Activated T-helper 17 cell treated with anti-CD3 and anti-CD28 coated beads, Interleukin-2, amount 50 U/mL, for 72 hours (primary cell): Measurements from ENCODE around the gene ST7. TPM values are rescaled to one million over a fixed set of nuclear protein-coding genes. Genes with fewer than 3 reads are reported as not detected.
"Not testable (repeated sequence)": the region's sequence is repeated elsewhere in the genome, so short reads cannot be mapped to it uniquely, and the experiment has no call there.

Experiments used
- ATAC-seq: fragments of 150-1000 bp; cut with Tn5 transposase; replicated peaks from 2 replicates; pipeline ENCODE4 v1.10.0; 2021; ENCODE audit warnings: mild to moderate bottlenecking, moderate library complexity
- H3K27ac Mint-ChIP-seq: one replicate; pipeline ENCODE4 v1.8.0; 2022; ENCODE audit warnings: mixed read lengths
- H3K27me3 Mint-ChIP-seq: one replicate; pipeline ENCODE4 v1.8.0; 2022; ENCODE audit warnings: mixed read lengths
- H3K36me3 Mint-ChIP-seq: one replicate; pipeline ENCODE4 v1.8.0; 2022; ENCODE audit warnings: low read depth, mild to moderate bottlenecking, mixed read lengths
- H3K4me1 Mint-ChIP-seq: one replicate; pipeline ENCODE4 v1.8.0; 2022; ENCODE audit warnings: mixed read lengths
- H3K4me3 Mint-ChIP-seq: one replicate; pipeline ENCODE4 v1.8.0; 2022; ENCODE audit warnings: mild to moderate bottlenecking, mixed read lengths
- H3K9me3 Mint-ChIP-seq: one replicate; pipeline ENCODE4 v1.8.0; 2022; ENCODE audit warnings: mixed read lengths
- total RNA-seq, 2 donors: library from RNA; stranded (reverse); gene quantifications; one replicate each; pipeline ENCODE4 v1.2.3, GENCODE V29; 2022

The ST7 gene
- total RNA-seq, 2 donors from 2014 or later, result 12.5 to 14.4 TPM

- Mint-ChIP-seq H3K36me3 (peaks cover 10% of the 10 kb centered on the region), H3K4me3 (no peak overlapping the region), H3K27me3 (no peaks in the 10 kb centered on the region), H3K27ac (no peak overlapping the region), H3K4me1 (peaks cover 25% of the 10 kb centered on the region), H3K9me3 (no peaks in the 10 kb centered on the region)
- no peak for ATAC-seq
These were observed 4.6 kb downstream of the ST7 start for GRCh38 chr7:116957874-116958273.

GRCh38 chr7:116961966-116962673 lies 8.8 kb downstream of the ST7 start:
- H3K27ac Mint-ChIP-seq, H3K36me3 Mint-ChIP-seq, H3K9me3 Mint-ChIP-seq, H3K4me3 Mint-ChIP-seq, ATAC-seq, H3K27me3 Mint-ChIP-seq: not testable (repeated sequence)
- H3K4me1 Mint-ChIP-seq, result peaks cover 11% of the 10 kb centered on the region

GRCh38 chr7:116963234-116963633 lies 9.9 kb downstream of the ST7 start:
- Mint-ChIP-seq H3K36me3 (no peaks in the 10 kb centered on the region), H3K9me3 (no peaks in the 10 kb centered on the region), H3K4me1 (peaks cover 11% of the 10 kb centered on the region), H3K27me3 (peaks cover under 1% of the 10 kb centered on the region), H3K27ac (no peak overlapping the region), H3K4me3 (no peak overlapping the region)
- no peak for ATAC-seq

DNA sequence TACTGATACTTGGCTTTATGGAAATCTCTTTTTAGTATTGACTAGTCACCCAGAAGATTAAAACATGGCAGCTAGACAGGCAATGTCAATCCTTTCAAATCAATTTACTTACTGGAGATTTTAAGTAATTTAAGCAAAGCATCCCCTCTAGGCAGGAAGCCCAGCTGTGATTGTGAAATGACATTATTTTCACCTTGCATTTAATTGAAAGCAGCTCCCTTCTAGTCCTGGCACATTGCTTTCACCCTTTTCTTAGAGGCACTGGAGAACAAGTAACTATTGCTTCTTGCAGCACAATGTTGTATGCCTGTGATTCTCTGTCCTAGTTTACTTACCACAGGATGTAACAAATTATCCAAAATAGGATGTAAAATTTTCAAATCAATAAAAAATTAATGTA lies 13.3 kb downstream of the ST7 start:
- Mint-ChIP-seq H3K36me3 (no peaks in the 10 kb centered on the region), H3K27me3 (peaks cover 5% of the 10 kb centered on the region), H3K4me3 (no peak overlapping the region), H3K27ac (no peak overlapping the region), H3K4me1 (peaks cover 17% of the 10 kb centered on the region), H3K9me3 (no peaks in the 10 kb centered on the region)
- no peak for ATAC-seq

DNA sequence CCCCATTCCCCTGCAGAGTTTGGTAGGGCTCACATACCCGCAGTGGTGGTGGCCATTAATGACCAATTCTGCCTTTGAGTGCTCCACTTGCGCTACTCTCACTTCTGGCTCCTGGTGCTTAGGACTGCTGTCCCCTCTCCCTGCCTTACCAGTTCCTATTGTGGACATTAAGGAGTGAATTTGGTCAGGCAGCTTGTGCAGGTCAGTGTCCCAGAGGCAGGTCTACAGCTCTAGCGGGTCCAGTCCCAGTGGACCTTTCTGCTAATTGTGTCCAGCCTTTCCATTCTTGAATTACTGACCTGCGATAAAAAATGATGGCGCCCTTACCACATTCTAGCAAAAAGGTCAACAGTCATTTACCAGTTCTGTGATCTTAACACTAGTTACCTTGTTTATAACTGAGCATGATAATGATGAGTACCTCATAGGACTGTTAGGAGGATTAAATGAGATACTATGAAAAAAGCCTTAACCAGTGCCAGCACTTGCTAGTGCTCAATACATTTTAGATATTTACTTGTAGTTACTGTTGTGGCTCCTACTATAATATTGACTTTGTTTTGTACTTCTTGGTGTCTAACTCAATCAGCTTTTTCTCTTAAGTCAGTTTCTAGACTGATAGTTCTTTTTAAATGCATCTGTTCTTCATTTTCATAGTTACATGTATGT lies 14.1 kb downstream of the ST7 start:
- Mint-ChIP-seq H3K9me3 (no peaks in the 10 kb centered on the region), H3K27me3 (peaks cover 5% of the 10 kb centered on the region), H3K4me1 (peaks cover 12% of the 10 kb centered on the region), H3K36me3 (no peaks in the 10 kb centered on the region), H3K27ac (no peak overlapping the region), H3K4me3 (no peak overlapping the region)
- ATAC-seq, result no peak

DNA sequence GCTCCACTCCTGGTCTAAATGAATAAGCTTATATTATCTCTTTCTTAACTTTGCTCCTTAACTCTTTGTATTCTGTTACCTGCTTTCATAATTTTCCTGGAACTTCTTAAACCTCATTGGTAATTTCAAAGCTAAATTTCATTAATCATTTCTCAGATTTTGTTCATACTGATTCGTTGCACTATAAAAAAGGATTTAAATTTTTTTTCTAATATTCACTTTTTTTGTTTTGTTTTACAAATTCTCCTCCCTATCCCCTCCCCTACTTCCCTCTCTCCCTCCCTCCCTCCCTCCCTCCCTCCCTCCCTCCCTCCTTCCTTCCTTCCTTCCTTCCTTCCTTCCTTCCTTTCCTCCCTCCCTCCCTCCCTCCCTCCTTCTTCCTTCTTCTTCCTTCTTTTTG lies 14.7 kb downstream of the ST7 start:
- H3K27ac Mint-ChIP-seq, result no peak overlapping the region
- no peaks in the 10 kb centered on the region for H3K36me3 Mint-ChIP-seq
- H3K27me3 Mint-ChIP-seq, result peaks cover 5% of the 10 kb centered on the region
- no peak for ATAC-seq
- H3K9me3 Mint-ChIP-seq, result no peaks in the 10 kb centered on the region
- H3K4me3 Mint-ChIP-seq, result no peak overlapping the region
- H3K4me1 Mint-ChIP-seq, result peaks cover 12% of the 10 kb centered on the region

DNA sequence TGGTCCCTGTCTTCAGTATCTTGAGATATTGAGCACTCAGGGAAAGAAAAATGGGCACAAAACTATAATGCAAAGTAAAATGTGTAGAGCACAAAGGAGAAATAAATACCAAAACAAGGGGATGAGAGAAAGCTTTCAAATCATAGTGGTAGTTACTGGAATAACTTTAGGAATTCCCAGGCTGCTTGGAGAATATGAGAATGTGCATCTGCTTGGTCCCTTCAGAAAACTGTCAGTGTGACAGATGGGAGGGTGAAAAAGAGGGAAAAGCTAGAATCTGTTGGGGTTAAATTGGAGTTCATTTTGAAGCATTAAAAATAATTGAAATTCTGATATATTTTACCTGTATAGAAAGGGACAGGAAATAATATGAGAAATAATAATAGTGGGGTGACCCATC lies 15.3 kb downstream of the ST7 start:
- Mint-ChIP-seq H3K4me3 (no peak overlapping the region), H3K4me1 (peaks cover 12% of the 10 kb centered on the region), H3K9me3 (no peaks in the 10 kb centered on the region), H3K36me3 (no peaks in the 10 kb centered on the region), H3K27me3 (peaks cover 5% of the 10 kb centered on the region), H3K27ac (no peak overlapping the region)
- no peak for ATAC-seq

DNA sequence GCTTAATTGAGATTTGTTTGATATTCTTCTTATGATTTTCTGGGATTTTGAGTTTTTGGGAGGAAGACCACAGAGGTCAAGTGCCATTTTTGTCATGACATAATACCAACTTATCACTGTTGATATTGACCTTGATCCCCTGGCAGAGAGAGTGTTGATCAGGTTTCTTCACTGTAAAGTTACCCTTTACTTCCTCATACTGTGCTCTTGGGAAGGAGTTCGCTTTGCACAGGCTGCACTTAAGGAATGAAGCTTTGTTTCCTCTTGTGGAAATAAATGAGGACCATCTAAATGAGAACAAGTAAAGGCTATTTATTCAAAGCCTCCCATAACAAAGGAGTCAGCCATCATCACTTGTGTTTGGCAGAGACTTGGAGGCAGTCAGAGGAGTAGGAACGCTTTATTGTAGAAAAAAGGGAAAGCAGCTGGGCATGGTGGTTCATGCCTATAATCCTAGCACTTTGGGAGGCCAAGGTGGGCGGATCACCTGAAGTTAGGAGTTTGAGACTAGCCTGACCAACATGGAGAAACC lies 16.1 kb downstream of the ST7 start:
- Mint-ChIP-seq H3K27me3 (peaks cover 5% of the 10 kb centered on the region), H3K4me1 (peaks cover 12% of the 10 kb centered on the region), H3K9me3 (no peaks in the 10 kb centered on the region), H3K4me3 (no peak overlapping the region), H3K36me3 (no peaks in the 10 kb centered on the region), H3K27ac (peak overlapping the region; percentile 1)
- ATAC-seq, result no peak

DNA sequence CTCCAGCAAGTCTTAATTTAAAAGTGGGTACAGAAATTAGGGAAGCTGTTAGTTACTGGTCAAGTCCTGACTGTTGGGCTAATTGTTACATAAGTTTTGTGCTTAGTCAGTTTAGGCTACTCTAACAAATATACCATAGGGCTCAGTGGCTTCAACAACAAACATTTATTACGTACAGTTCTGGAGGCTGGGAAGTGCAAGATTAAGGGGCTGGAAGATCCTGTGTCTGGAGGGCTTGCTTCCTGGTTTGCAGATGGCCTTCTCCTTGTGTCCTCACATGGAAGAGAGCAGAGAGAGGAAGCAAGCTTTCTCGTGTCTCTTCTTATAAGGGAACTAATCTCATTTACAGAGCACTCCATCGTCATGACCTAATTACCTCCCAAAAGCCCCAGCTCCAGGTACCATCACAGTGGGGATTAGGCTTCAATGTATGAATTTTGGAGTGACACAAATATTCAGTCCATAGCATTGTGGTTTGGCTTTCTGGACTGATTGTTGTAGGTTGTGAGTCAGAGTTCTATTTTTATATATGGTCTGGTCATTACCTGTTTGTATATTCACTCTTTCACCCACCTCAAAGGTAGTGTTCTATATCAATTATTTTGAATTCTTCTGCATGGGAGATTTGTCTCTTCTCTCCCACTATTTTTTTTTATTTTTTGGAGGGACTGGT lies 17.1 kb downstream of the ST7 start:
- Mint-ChIP-seq H3K9me3 (no peaks in the 10 kb centered on the region), H3K4me1 (peaks cover 12% of the 10 kb centered on the region), H3K36me3 (no peaks in the 10 kb centered on the region), H3K27ac (peak overlapping the region; percentile 1), H3K4me3 (no peak overlapping the region), H3K27me3 (peaks cover 5% of the 10 kb centered on the region)
- peak; percentile 76 for ATAC-seq

DNA sequence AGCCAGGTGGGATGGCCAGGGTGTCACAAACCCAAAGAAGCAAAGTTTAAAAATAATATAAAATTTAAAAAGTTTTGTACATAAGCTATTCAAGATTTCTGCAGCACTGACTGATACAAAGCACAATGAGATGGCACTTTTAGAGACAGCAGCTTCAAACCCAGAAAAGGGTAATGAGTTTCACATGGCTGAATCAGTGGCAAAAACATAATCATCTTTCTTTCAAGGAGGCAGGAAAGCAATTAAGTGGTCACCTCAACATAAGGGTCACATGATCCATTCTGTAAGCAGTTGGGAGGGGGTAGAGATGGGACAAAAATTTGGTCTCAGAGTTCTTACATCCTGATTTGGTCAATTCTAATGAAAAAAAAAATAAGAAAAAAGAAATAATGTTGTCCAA lies 17.9 kb downstream of the ST7 start:
- peaks cover 12% of the 10 kb centered on the region for H3K4me1 Mint-ChIP-seq
- ATAC-seq, result peak; percentile 55
- H3K4me3 Mint-ChIP-seq, result not testable (repeated sequence)

GRCh38 chr7:116971869-116972268 lies 18.6 kb downstream of the ST7 start:
- Mint-ChIP-seq H3K4me1 (peaks cover 12% of the 10 kb centered on the region), H3K27me3 (peaks cover 5% of the 10 kb centered on the region), H3K27ac (no peak overlapping the region), H3K36me3 (no peaks in the 10 kb centered on the region), H3K4me3 (no peak overlapping the region), H3K9me3 (no peaks in the 10 kb centered on the region)
- no peak for ATAC-seq

More for the DNA sequence above, 17.9 kb downstream of the ST7 start:
- not testable (repeated sequence) for H3K27ac Mint-ChIP-seq, H3K36me3 Mint-ChIP-seq, H3K27me3 Mint-ChIP-seq, H3K9me3 Mint-ChIP-seq

GRCh38 chr7:116975024-116975423 lies 21.7 kb downstream of the ST7 start:
- H3K27me3 Mint-ChIP-seq, H3K9me3 Mint-ChIP-seq, H3K27ac Mint-ChIP-seq, ATAC-seq, H3K36me3 Mint-ChIP-seq, H3K4me3 Mint-ChIP-seq: not testable (repeated sequence)
- peaks cover 12% of the 10 kb centered on the region for H3K4me1 Mint-ChIP-seq

- Mint-ChIP-seq H3K27ac (no peak overlapping the region), H3K9me3 (no peaks in the 10 kb centered on the region), H3K27me3 (no peaks in the 10 kb centered on the region), H3K36me3 (no peaks in the 10 kb centered on the region), H3K4me3 (no peak overlapping the region), H3K4me1 (peaks cover 7% of the 10 kb centered on the region)
- ATAC-seq, result no peak
These were observed 23.9 kb downstream of the ST7 start for GRCh38 chr7:116977172-116977571.

- Mint-ChIP-seq H3K27me3 (no peaks in the 10 kb centered on the region), H3K9me3 (no peaks in the 10 kb centered on the region), H3K4me1 (no peaks in the 10 kb centered on the region), H3K36me3 (no peaks in the 10 kb centered on the region), H3K27ac (no peak overlapping the region), H3K4me3 (no peak overlapping the region)
- no peak for ATAC-seq
These were observed 24.7 kb downstream of the ST7 start for GRCh38 chr7:116978006-116978405.

DNA sequence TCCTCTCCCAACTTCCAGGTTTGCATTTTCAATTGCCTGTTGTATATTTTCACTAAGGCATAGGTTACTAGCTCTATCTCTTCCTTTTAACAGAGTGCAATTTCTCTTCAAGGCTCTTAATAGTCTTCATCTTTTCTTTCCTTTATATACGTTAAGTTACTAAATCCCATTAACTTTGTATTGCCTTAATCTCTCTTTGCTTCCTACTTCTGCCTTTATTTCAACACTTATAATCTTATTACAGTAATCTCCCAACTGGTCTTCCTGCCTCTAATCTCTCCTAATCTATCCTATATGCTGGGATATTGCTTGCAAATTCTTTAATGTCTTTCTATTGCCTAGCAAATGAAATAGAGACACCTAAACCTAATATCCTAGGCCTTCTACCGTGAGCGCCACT lies 26.1 kb downstream of the ST7 start:
- no peaks in the 10 kb centered on the region for H3K27me3 Mint-ChIP-seq
- no peaks in the 10 kb centered on the region for H3K9me3 Mint-ChIP-seq
- H3K27ac Mint-ChIP-seq, result no peak overlapping the region
- H3K4me3 Mint-ChIP-seq, result no peak overlapping the region
- H3K4me1 Mint-ChIP-seq, result no peaks in the 10 kb centered on the region
- no peaks in the 10 kb centered on the region for H3K36me3 Mint-ChIP-seq
- ATAC-seq, result no peak
